Trophoblast cell (in vitro differentiated cells and primary cell): Measurements from ENCODE around the gene SNX21. TPM values are rescaled to one million over a fixed set of nuclear protein-coding genes. Genes with fewer than 3 reads are reported as not detected.

ENCODE experiments used
- DNase-seq, 2 donors: peaks; one replicate each; pipeline ENCODE4 v3.0.0-alpha.2; 2016
- H2AFZ ChIP-seq: 2 replicates; pipeline ENCODE4 v1.6.1; 2013; ENCODE audit warnings: low read length, moderate library complexity, mild to moderate bottlenecking; ENCODE audit not compliant: insufficient read depth, poor library complexity
- H2AK5ac ChIP-seq: 2 replicates; pipeline ENCODE4 v1.6.1; 2013; ENCODE audit warnings: mild to moderate bottlenecking, low read length
- H2BK120ac ChIP-seq: 2 replicates; pipeline ENCODE4 v1.6.1; 2013; ENCODE audit warnings: low read length, mild to moderate bottlenecking, moderate library complexity; ENCODE audit not compliant: insufficient read depth, poor library complexity
- H2BK12ac ChIP-seq: 2 replicates; pipeline ENCODE4 v1.6.1; 2013; ENCODE audit warnings: mild to moderate bottlenecking, low read length, moderate library complexity
- H2BK5ac ChIP-seq: 2 replicates; pipeline ENCODE4 v1.6.1; 2013; ENCODE audit warnings: low read length, low read depth, moderate library complexity, mild to moderate bottlenecking; ENCODE audit not compliant: poor library complexity
- H3K14ac ChIP-seq: 2 replicates; pipeline ENCODE4 v1.6.1; 2013; ENCODE audit warnings: mild to moderate bottlenecking, low read length
- H3K18ac ChIP-seq: 2 replicates; pipeline ENCODE4 v1.6.1; 2013; ENCODE audit warnings: mild to moderate bottlenecking, low read length
- H3K23ac ChIP-seq: 2 replicates; pipeline ENCODE4 v1.6.1; 2013; ENCODE audit warnings: low read length
- H3K27ac ChIP-seq: 2 replicates; pipeline ENCODE4 v1.5.1; 2013; ENCODE audit warnings: low read depth, mild to moderate bottlenecking, inconsistent platforms, low read length, moderate library complexity
- H3K27me3 ChIP-seq: 2 replicates; pipeline ENCODE4 v1.6.1; 2013; ENCODE audit warnings: inconsistent platforms, mild to moderate bottlenecking, low read length, moderate library complexity; ENCODE audit not compliant: insufficient read depth
- H3K36me3 ChIP-seq, 2 experiments: 1 replicate in 1 of 2; 2 replicates in 1 of 2; pipeline ENCODE4 v1.6.1; 2013; ENCODE audit warnings: low read length in 2 of 2, mild to moderate bottlenecking in 2 of 2, moderate library complexity in 1 of 2; ENCODE audit not compliant: insufficient read depth in 2 of 2, control insufficient read depth in 1 of 2
- H3K4ac ChIP-seq: 2 replicates; pipeline ENCODE4 v1.6.1; 2013; ENCODE audit warnings: low read depth, mild to moderate bottlenecking, low read length, moderate library complexity
- H3K4me1 ChIP-seq, 2 experiments: 1 replicate in 1 of 2; 2 replicates in 1 of 2; pipeline ENCODE4 v1.6.1; 2013; ENCODE audit warnings: low read length in 2 of 2, mild to moderate bottlenecking in 2 of 2, moderate library complexity in 1 of 2; ENCODE audit not compliant: insufficient read depth in 2 of 2, control insufficient read depth in 1 of 2
- H3K4me2 ChIP-seq: 2 replicates; pipeline ENCODE4 v1.6.1; 2013; ENCODE audit warnings: inconsistent platforms, mild to moderate bottlenecking, low read length, moderate library complexity
- H3K4me3 ChIP-seq: 2 replicates; pipeline ENCODE4 v1.5.1; 2013; ENCODE audit warnings: mild to moderate bottlenecking, low read depth, low read length, inconsistent platforms
- H3K79me1 ChIP-seq: one replicate; pipeline ENCODE4 v1.6.1; 2013; ENCODE audit warnings: low read length
- H3K79me2 ChIP-seq: 2 replicates; pipeline ENCODE4 v1.6.1; 2013; ENCODE audit warnings: low read length, mild to moderate bottlenecking; ENCODE audit not compliant: control insufficient read depth, insufficient read depth, poor library complexity
- H3K9ac ChIP-seq: 2 replicates; pipeline ENCODE4 v1.6.1; 2013; ENCODE audit warnings: mild to moderate bottlenecking, low read length
- H3K9me3 ChIP-seq: 2 replicates; pipeline ENCODE4 v1.6.1; 2013; ENCODE audit warnings: low read depth, mild to moderate bottlenecking, control low read depth, inconsistent platforms, low read length; ENCODE audit not compliant: insufficient read depth
- H4K12ac ChIP-seq: 2 replicates; pipeline ENCODE4 v1.6.1; 2013; ENCODE audit warnings: low read depth, mild to moderate bottlenecking, low read length, moderate library complexity
- H4K8ac ChIP-seq: 2 replicates; pipeline ENCODE4 v1.6.1; 2013; ENCODE audit warnings: low read depth, mild to moderate bottlenecking, low read length, moderate library complexity
- H4K91ac ChIP-seq: one replicate; pipeline ENCODE4 v1.6.1; 2013; ENCODE audit warnings: low read depth, mild to moderate bottlenecking, low read length, moderate library complexity
- WGBS: extraction: QIAGEN DNeasy Blood & Tissue Kit; methylation state at CpG from one replicate; pipeline ENCODE4 v1.1.7; 2013; ENCODE audit warnings: missing lambda C conversion rate; ENCODE audit not compliant: insufficient read length, insufficient coverage; ENCODE audit errors: extremely low coverage; 5-methylcytosine and 5-hydroxymethylcytosine counted together
- polyA plus RNA-seq: library from polyadenylated mRNA; stranded (reverse); fragments of 200-250 nt; gene quantifications from 2 replicates; pipeline ENCODE4 v1.2.3, GENCODE V29; 2013

Gene SNX21
- 6.6 and 7.3 TPM in 2 replicates for polyA plus RNA-seq

- peaks cover 5 to 11% of the 10 kb centered on the region in 2 experiments for H3K4me1 ChIP-seq
These were observed at the start of gene SNX21 for GRCh38 chr20:45833030-45833882. Gene SNX21, plus strand, starts transcription at chr20:45833799. Its CDS starts 121 bp downstream, at chr20:45833920.

DNA sequence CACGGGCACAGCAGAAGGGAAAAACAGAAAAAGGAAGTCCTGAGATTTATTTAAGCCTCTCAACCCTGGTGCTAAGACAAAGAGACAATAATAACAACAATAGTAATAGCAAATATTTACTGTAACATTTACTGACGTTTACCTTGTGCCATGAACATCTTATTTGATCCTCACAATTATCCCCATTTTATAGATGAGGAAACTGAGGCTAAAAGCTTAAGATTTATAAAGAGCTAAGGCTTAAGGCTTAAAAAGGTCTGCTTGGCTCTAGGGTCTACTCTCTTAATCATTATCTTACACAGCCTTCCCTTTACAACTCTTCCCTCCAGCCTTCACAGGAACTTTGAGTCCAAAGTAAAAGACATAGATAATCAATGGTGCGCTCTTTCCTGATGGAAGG lies 45.2 kb upstream of the SNX21 start:
- H3K18ac ChIP-seq, result no peak overlapping the region
- H3K14ac ChIP-seq, result no peak overlapping the region
- H3K4me1 ChIP-seq, result peaks cover 3 to 9% of the 10 kb centered on the region in 2 experiments
- no peak overlapping the region for H2BK12ac ChIP-seq
- H3K4me3 ChIP-seq, result no peak overlapping the region
- no peak overlapping the region for H2AFZ ChIP-seq
- H4K12ac ChIP-seq, result no peak overlapping the region
- H3K9me3 ChIP-seq, result no peaks in the 10 kb centered on the region
- H3K23ac ChIP-seq, result no peak overlapping the region
- H3K79me1 ChIP-seq, result peaks cover 4% of the 10 kb centered on the region
- no peaks in the 10 kb centered on the region for H3K27me3 ChIP-seq
- no peak overlapping the region for H2BK5ac ChIP-seq
- H4K8ac ChIP-seq, result no peak overlapping the region
- no peak overlapping the region for H3K4me2 ChIP-seq
- H3K79me2 ChIP-seq, result peaks cover 5% of the 10 kb centered on the region
- H3K27ac ChIP-seq, result no peak overlapping the region
- WGBS, result no CpG with 5 or more reads among the region's 3 CpGs
- no peaks in the 10 kb centered on the region for H3K36me3 ChIP-seq
- no peak overlapping the region for H3K9ac ChIP-seq
- no peak overlapping the region for H3K4ac ChIP-seq
- DNase-seq, result no peak
- no peak overlapping the region for H4K91ac ChIP-seq
- no peak overlapping the region for H2AK5ac ChIP-seq
- no peak overlapping the region for H2BK120ac ChIP-seq

More at GRCh38 chr20:45833030-45833882, at the start of gene SNX21:
- Histone ChIP-seq H3K27ac (peak within 1 kb of the TSS; percentile 60), H2AFZ (peak within 1 kb of the TSS; percentile 80), H3K4me2 (peak within 1 kb of the TSS; percentile 90), H3K9me3 (peaks cover 3% of the 10 kb centered on the region), H3K9ac (peak within 1 kb of the TSS; percentile 90), H4K12ac (peak within 1 kb of the TSS; percentile 66), H4K91ac (peak within 1 kb of the TSS; percentile 76), H2BK12ac (no peak within 1 kb of the TSS), H3K79me1 (peaks cover 9% of the 10 kb centered on the region), H3K4ac (peak within 1 kb of the TSS; percentile 39), H3K27me3 (no peaks in the 10 kb centered on the region), H2AK5ac (peak within 1 kb of the TSS; percentile 31), H3K18ac (peak within 1 kb of the TSS; percentile 27), H3K14ac (peak within 1 kb of the TSS; percentile 52), H3K4me3 (peak within 1 kb of the TSS; percentile 77), H2BK5ac (no peak within 1 kb of the TSS), H2BK120ac (no peak within 1 kb of the TSS), H3K23ac (no peak within 1 kb of the TSS), H4K8ac (peak within 1 kb of the TSS; percentile 90), H3K79me2 (no peaks in the 10 kb centered on the region), H3K36me3 (no peaks in the 10 kb centered on the region)
- WGBS, result no CpG with 5 or more reads among the region's 35 CpGs
- peak; percentile 66 to 76 for DNase-seq

- Histone ChIP-seq H2BK5ac (no peak overlapping the region), H3K9ac (peak overlapping the region; percentile 93), H2AFZ (peak overlapping the region; percentile 91), H4K8ac (peak overlapping the region; percentile 98), H3K18ac (peak overlapping the region; percentile 14), H2AK5ac (no peak overlapping the region), H3K4me1 (peaks cover 3 to 9% of the 10 kb centered on the region in 2 experiments), H3K4me2 (peak overlapping the region; percentile 98), H3K27ac (no peak overlapping the region), H3K27me3 (no peaks in the 10 kb centered on the region), H3K4me3 (peak overlapping the region; percentile 96), H3K23ac (no peak overlapping the region), H4K12ac (peak overlapping the region; percentile 72), H2BK12ac (no peak overlapping the region), H3K79me2 (peaks cover 5% of the 10 kb centered on the region), H3K4ac (peak overlapping the region; percentile 77), H4K91ac (peak overlapping the region; percentile 93), H3K14ac (peak overlapping the region; percentile 84), H2BK120ac (no peak overlapping the region), H3K9me3 (no peaks in the 10 kb centered on the region), H3K36me3 (peaks cover 13 to 23% of the 10 kb centered on the region in 2 experiments), H3K79me1 (peaks cover 4% of the 10 kb centered on the region)
- DNase-seq, result peak in 1 of 2 donors; percentile 25
- WGBS, result no CpG with 5 or more reads among the region's 19 CpGs
These were observed 41.1 kb upstream of the SNX21 start for GRCh38 chr20:45792317-45793118.

- Histone ChIP-seq H4K91ac (no peak overlapping the region), H3K4me2 (no peak overlapping the region), H2BK12ac (no peak overlapping the region), H3K4me3 (no peak overlapping the region), H3K79me1 (peaks cover 4% of the 10 kb centered on the region), H3K27ac (no peak overlapping the region), H4K12ac (no peak overlapping the region), H3K9me3 (peaks cover 2% of the 10 kb centered on the region), H3K14ac (no peak overlapping the region), H3K9ac (no peak overlapping the region), H3K79me2 (peaks cover 5% of the 10 kb centered on the region), H3K23ac (no peak overlapping the region), H2AFZ (no peak overlapping the region), H3K4me1 (peaks cover 3 to 7% of the 10 kb centered on the region in 2 experiments), H2BK120ac (no peak overlapping the region), H3K18ac (no peak overlapping the region), H2BK5ac (no peak overlapping the region), H3K36me3 (peaks cover 18 to 32% of the 10 kb centered on the region in 2 experiments), H4K8ac (no peak overlapping the region), H2AK5ac (no peak overlapping the region), H3K27me3 (no peaks in the 10 kb centered on the region), H3K4ac (no peak overlapping the region)
- DNase-seq, result no peak
- WGBS, result no CpG with 5 or more reads among the region's 11 CpGs
These were observed 37.1 kb upstream of the SNX21 start for GRCh38 chr20:45796337-45797065.
